ENCODE measurements around the gene LMX1B.

The LMX1B gene

DNA sequence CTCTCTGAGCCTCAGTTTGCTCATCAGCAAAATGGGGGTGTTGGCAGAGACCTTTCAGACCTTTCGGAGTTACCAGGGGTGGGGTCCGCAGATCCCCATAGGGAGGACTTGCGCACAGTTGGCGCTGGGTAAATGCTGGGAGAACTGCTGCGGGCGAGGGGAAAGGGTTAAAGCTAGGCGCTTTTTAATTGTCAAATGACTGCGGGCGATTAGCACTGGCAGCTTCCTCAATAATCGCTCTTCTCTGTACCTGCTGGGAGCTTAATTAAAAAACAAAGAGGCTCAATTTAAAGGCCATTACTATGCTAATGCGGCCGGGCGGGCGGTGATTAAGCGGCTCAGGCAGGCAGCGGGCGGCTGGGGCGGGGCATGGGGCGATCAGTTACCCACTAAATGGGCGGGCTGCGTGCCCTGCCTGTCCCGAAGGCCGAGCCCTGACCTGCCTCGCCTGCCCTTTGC is 63.0 kb downstream of the LMX1B start:
- Histone ChIP-seq H3K9ac (ENCODE audit: low read depth in 1 of 2, low read length in 2 of 2) (no peak overlapping the region), H3K27ac (ENCODE audit: low read depth, low read length) (no peak overlapping the region), H3K27me3 (ENCODE audit: control insufficient read depth in 1 of 2, insufficient read depth in 2 of 2, low read length in 2 of 2) (peaks cover 67 to 69% of the 10 kb centered on the region in 2 donors), H3K9me3 (ENCODE audit: control insufficient read depth in 1 of 2, low read length in 2 of 2) (no peaks in the 10 kb centered on the region), H3K4me3 (ENCODE audit: low read depth in 1 of 2, low read length in 2 of 2) (no peak overlapping the region), H3K4me1 (ENCODE audit: control insufficient read depth in 1 of 2, insufficient read depth in 2 of 2, low read length in 2 of 2) (no peaks in the 10 kb centered on the region), H3K36me3 (ENCODE audit: control insufficient read depth in 1 of 2, insufficient read depth in 2 of 2, low read length in 2 of 2) (no peaks in the 10 kb centered on the region)

DNA sequence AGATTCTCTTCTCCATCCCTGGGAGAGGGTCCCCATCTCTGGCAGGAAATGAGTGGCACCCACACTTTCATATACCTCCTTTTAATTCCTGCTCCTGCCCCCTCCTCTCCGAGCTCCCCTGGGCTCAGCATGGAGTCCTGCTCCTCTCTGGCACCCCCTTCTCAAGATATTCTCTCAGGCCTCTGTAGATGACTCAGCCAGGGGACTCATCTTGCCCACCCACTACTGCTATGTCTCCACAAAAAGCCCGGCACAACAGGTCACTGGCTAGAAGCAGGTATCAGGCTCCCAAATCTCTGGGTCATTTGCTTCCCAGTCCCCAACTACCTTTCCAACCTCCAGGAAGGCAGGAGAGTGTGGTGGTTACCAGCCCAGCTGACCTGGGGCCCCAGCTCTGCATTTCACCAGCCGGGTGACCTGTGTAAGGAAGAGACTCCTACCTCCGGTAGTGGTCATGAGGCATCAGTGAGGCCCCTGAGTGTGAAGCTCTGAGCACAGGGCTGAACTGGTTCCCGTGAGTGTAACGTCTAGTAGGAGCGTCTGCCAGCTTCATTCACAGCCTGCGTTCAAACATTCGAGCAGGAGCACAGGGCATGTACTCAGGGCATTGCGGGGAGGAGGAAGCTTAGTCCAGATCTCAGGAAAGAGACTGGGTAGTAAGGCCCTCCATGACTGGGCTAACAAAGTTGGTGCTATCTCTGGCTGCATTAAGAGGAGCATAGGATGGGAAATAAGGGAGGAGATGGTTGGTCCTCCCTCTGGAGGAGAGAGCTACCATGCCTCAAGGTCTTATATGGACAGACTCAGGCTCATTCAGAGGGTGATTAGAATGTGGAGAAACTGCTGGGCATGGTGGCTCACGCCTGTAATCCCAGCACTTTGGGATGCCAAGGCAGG is 63.7 kb downstream of the LMX1B start:
- Histone ChIP-seq H3K9ac (ENCODE audit: low read depth in 1 of 2, low read length in 2 of 2) (no peak overlapping the region), H3K4me3 (ENCODE audit: low read depth in 1 of 2, low read length in 2 of 2) (no peak overlapping the region), H3K9me3 (ENCODE audit: control insufficient read depth in 1 of 2, low read length in 2 of 2) (no peaks in the 10 kb centered on the region), H3K36me3 (ENCODE audit: control insufficient read depth in 1 of 2, insufficient read depth in 2 of 2, low read length in 2 of 2) (no peaks in the 10 kb centered on the region), H3K27ac (ENCODE audit: low read depth, low read length) (no peak overlapping the region), H3K27me3 (ENCODE audit: control insufficient read depth in 1 of 2, insufficient read depth in 2 of 2, low read length in 2 of 2) (peaks cover 65 to 72% of the 10 kb centered on the region in 2 donors), H3K4me1 (ENCODE audit: control insufficient read depth in 1 of 2, insufficient read depth in 2 of 2, low read length in 2 of 2) (no peaks in the 10 kb centered on the region)

DNA sequence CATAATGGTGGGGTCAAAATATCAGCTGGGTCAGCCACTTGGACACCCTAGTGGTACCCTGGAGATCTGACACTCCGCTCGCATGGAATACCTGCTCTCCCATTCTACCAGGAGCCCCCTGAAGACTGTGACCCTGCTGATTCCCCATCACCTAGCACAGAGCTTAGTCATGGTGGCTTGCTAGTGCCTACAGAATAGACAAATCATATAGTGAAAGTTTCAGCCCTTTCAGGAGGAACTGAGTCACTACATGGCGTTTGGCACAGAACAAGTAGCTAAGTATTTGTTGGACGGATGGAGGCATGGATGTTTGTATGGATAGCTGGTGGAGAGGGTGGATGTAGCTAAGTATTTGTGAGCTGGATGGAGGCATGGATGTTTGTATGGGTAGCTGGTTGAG is 65.3 kb downstream of the LMX1B start:
- H3K27ac ChIP-seq (ENCODE audit: low read depth, low read length) = no peak overlapping the region
- no peaks in the 10 kb centered on the region for H3K9me3 ChIP-seq (ENCODE audit: control insufficient read depth in 1 of 2, low read length in 2 of 2)
- no peak overlapping the region for H3K4me3 ChIP-seq (ENCODE audit: low read depth in 1 of 2, low read length in 2 of 2)
- no peaks in the 10 kb centered on the region for H3K36me3 ChIP-seq (ENCODE audit: control insufficient read depth in 1 of 2, insufficient read depth in 2 of 2, low read length in 2 of 2)
- peaks cover 58 to 69% of the 10 kb centered on the region in 2 donors for H3K27me3 ChIP-seq (ENCODE audit: control insufficient read depth in 1 of 2, insufficient read depth in 2 of 2, low read length in 2 of 2)
- H3K4me1 ChIP-seq (ENCODE audit: control insufficient read depth in 1 of 2, insufficient read depth in 2 of 2, low read length in 2 of 2) = no peaks in the 10 kb centered on the region
- no peak overlapping the region for H3K9ac ChIP-seq (ENCODE audit: low read depth in 1 of 2, low read length in 2 of 2)

DNA sequence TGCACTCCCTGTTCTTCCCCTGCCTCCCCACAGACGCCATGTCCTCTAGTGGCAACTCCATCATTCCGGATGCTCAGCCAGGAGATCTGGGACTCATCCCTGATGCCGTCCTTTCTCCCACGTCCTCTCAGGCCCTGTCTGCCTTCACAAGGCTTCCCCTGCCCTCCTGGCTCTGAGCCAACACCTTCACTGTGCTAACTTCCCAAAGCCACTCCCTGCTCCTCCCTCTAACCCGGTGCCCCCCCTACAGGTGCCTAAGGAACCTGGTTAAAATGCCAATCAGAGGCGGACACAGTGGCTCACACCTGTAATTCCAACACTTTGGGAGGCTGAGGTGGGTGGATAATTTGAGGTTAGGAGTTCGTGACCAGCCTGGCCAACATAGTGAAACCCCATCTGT is 67.6 kb downstream of the LMX1B start:
- Histone ChIP-seq H3K36me3 (ENCODE audit: control insufficient read depth in 1 of 2, insufficient read depth in 2 of 2, low read length in 2 of 2) (no peaks in the 10 kb centered on the region), H3K4me1 (ENCODE audit: control insufficient read depth in 1 of 2, insufficient read depth in 2 of 2, low read length in 2 of 2) (no peaks in the 10 kb centered on the region), H3K27ac (ENCODE audit: low read depth, low read length) (no peak overlapping the region), H3K27me3 (ENCODE audit: control insufficient read depth in 1 of 2, insufficient read depth in 2 of 2, low read length in 2 of 2) (peaks cover 59 to 70% of the 10 kb centered on the region in 2 donors), H3K9me3 (ENCODE audit: control insufficient read depth in 1 of 2, low read length in 2 of 2) (no peaks in the 10 kb centered on the region), H3K4me3 (ENCODE audit: low read depth in 1 of 2, low read length in 2 of 2) (no peak overlapping the region), H3K9ac (ENCODE audit: low read depth in 1 of 2, low read length in 2 of 2) (no peak overlapping the region)

DNA sequence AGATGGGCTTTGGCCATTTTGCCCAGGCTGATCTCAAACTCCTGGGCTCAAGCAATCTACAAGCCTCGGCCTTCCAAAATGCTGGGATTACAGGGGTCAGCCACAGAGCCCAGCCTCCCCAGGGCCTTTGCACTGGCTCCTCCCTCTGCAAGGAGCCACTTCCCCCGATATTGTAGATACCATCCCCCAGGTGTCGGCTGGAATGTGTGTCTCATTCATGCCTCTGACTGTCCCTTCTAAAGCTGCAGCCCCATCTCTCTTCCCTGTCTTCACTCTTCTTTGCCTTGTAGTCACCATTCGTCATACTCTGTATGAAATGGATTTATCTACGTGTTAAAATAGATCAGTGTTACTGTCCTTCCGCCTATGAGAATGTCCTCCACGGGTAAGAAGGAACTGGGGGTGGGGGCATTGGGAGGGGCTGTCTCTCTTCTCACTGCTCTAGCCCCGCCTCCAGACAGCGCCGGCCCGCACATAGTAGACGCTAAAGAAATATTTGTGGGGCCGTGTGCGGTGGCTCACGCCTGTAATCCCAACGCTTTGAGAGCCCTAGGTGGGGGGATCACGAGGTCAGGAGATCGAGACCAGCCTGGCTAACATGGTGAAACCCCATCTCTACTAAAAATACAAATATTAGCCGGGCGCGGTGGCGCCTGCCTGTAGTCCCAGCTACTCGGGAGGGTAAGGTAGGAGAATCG is 68.5 kb downstream of the LMX1B start:
- Histone ChIP-seq H3K4me3 (ENCODE audit: low read depth in 1 of 2, low read length in 2 of 2) (no peak overlapping the region), H3K9ac (ENCODE audit: low read depth in 1 of 2, low read length in 2 of 2) (no peak overlapping the region), H3K9me3 (ENCODE audit: control insufficient read depth in 1 of 2, low read length in 2 of 2) (no peaks in the 10 kb centered on the region), H3K27ac (ENCODE audit: low read depth, low read length) (no peak overlapping the region), H3K4me1 (ENCODE audit: control insufficient read depth in 1 of 2, insufficient read depth in 2 of 2, low read length in 2 of 2) (no peaks in the 10 kb centered on the region), H3K27me3 (ENCODE audit: control insufficient read depth in 1 of 2, insufficient read depth in 2 of 2, low read length in 2 of 2) (peaks cover 50 to 61% of the 10 kb centered on the region in 2 donors), H3K36me3 (ENCODE audit: control insufficient read depth in 1 of 2, insufficient read depth in 2 of 2, low read length in 2 of 2) (no peaks in the 10 kb centered on the region)

DNA sequence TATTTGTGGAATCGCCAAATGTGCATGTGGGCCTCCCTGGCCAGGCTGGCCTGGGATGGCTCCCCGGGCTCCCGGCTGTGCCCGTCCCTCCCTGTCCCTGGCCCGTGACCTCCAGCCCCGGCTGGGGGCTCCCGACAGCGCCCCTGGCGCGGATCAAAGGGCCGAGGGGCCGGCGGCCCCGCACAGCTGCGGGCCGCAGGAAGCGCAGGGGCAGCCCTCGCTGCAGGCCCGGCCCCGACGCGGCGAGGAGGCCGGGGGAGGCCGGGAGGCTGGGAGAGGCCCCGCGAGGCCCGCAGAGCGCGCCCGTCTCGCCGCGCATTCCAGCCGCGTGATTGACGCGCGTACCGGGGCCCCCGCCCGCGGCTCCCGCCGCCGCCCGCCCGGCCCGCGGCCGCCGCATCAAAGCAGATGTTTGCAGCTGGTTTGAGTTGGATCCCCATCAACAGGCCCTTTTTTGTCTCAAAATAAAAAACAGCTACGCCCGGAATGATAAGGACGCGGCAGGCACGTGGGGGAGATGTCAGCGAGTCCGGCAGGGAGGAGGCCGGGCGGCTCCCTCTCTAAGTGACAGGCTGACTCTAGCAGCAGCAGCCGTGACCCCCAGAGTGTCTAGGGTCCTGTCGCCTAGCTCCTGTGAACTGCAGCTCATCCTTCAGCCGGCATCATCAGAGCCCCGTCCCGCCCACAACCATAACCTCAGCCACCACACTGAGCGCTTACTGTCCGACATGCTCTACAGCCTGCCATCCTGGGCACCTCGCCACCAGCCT is 69.4 kb downstream of the LMX1B start:
- H3K4me1 ChIP-seq (ENCODE audit: control insufficient read depth in 1 of 2, insufficient read depth in 2 of 2, low read length in 2 of 2) = no peaks in the 10 kb centered on the region
- no peak overlapping the region for H3K27ac ChIP-seq (ENCODE audit: low read depth, low read length)
- no peak overlapping the region for H3K4me3 ChIP-seq (ENCODE audit: low read depth in 1 of 2, low read length in 2 of 2)
- H3K9ac ChIP-seq (ENCODE audit: low read depth in 1 of 2, low read length in 2 of 2) = no peak overlapping the region
- H3K9me3 ChIP-seq (ENCODE audit: control insufficient read depth in 1 of 2, low read length in 2 of 2) = no peaks in the 10 kb centered on the region
- no peaks in the 10 kb centered on the region for H3K36me3 ChIP-seq (ENCODE audit: control insufficient read depth in 1 of 2, insufficient read depth in 2 of 2, low read length in 2 of 2)
- peaks cover 44 to 56% of the 10 kb centered on the region in 2 donors for H3K27me3 ChIP-seq (ENCODE audit: control insufficient read depth in 1 of 2, insufficient read depth in 2 of 2, low read length in 2 of 2)

DNA sequence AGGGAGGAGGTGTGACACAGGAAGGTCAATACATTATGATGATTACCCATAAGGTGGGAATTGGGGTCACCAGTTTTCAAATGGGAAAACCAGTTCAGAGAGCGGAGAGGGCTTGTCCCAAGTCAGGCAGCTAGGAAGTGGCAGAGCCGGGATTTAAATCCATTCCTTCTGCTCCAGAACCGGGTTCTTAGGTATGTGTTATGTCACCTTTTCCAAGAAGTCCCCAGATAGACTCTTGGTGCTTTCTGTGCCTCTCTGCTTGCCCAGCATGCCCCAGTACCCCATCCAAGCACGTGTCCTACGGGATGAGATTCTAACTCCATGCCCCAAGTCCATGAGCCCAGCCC is 69.9 kb downstream of the LMX1B start:
- H3K27me3 ChIP-seq (ENCODE audit: control insufficient read depth in 1 of 2, insufficient read depth in 2 of 2, low read length in 2 of 2) = peaks cover 48 to 57% of the 10 kb centered on the region in 2 donors
- no peak overlapping the region for H3K27ac ChIP-seq (ENCODE audit: low read depth, low read length)

DNA sequence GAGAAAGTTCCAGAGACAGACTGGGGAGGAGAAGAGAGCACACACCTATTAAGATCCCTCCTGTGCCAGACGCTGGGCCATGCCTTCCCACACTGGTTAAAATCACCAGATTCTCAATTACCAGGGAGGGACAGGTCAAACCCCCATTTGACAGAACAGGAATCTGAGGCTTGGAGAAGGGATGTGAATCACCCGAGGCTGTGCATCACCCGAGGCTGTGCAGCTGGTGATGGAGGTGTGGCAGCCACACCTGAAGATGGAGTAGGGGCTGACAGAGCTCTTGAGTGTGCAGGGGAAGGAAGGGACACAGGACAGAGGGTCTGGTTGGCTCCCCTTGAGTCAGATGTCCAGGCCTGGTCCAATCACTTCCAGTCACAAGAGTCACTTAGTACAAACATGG is 70.6 kb downstream of the LMX1B start:
- no peaks in the 10 kb centered on the region for H3K4me1 ChIP-seq (ENCODE audit: control insufficient read depth in 1 of 2, insufficient read depth in 2 of 2, low read length in 2 of 2)
- H3K27me3 ChIP-seq (ENCODE audit: control insufficient read depth in 1 of 2, insufficient read depth in 2 of 2, low read length in 2 of 2) = peaks cover 49 to 58% of the 10 kb centered on the region in 2 donors
- no peaks in the 10 kb centered on the region for H3K36me3 ChIP-seq (ENCODE audit: control insufficient read depth in 1 of 2, insufficient read depth in 2 of 2, low read length in 2 of 2)
- H3K9me3 ChIP-seq (ENCODE audit: control insufficient read depth in 1 of 2, low read length in 2 of 2) = no peaks in the 10 kb centered on the region
- no peak overlapping the region for H3K9ac ChIP-seq (ENCODE audit: low read depth in 1 of 2, low read length in 2 of 2)
- H3K27ac ChIP-seq (ENCODE audit: low read depth, low read length) = no peak overlapping the region
- no peak overlapping the region for H3K4me3 ChIP-seq (ENCODE audit: low read depth in 1 of 2, low read length in 2 of 2)

More for the DNA sequence above, 69.9 kb downstream of the LMX1B start:
- H3K4me3 ChIP-seq (ENCODE audit: low read depth in 1 of 2, low read length in 2 of 2) = no peak overlapping the region
- H3K9ac ChIP-seq (ENCODE audit: low read depth in 1 of 2, low read length in 2 of 2) = no peak overlapping the region
- no peaks in the 10 kb centered on the region for H3K36me3 ChIP-seq (ENCODE audit: control insufficient read depth in 1 of 2, insufficient read depth in 2 of 2, low read length in 2 of 2)
- no peaks in the 10 kb centered on the region for H3K4me1 ChIP-seq (ENCODE audit: control insufficient read depth in 1 of 2, insufficient read depth in 2 of 2, low read length in 2 of 2)
- no peaks in the 10 kb centered on the region for H3K9me3 ChIP-seq (ENCODE audit: control insufficient read depth in 1 of 2, low read length in 2 of 2)

DNA sequence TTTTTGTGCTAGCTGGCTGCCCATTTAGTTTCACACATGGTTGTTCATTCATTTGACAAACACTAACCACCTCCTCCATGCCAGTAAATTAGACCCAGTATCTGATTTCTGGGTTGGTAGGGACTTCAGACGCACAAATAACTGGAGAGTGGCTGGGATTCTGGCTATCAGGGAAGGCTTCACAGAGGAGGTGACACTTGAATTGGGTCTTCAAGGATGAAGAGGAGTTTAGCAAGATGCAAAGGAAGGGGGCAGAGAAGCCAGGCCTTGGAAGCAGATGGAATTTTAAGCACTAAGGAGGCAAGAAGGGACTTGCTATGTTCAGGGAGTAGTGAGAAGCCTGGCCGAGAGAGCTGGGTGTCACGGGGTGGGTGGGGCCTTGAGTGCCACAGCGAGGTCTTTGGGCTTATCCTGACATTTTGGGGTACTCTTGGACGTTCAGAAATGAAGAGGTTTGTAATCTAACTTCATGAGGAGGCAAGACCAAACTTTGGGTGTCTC is 71.3 kb downstream of the LMX1B start:
- Histone ChIP-seq H3K27me3 (ENCODE audit: control insufficient read depth in 1 of 2, insufficient read depth in 2 of 2, low read length in 2 of 2) (peaks cover 48 to 53% of the 10 kb centered on the region in 2 donors), H3K27ac (ENCODE audit: low read depth, low read length) (no peak overlapping the region), H3K4me1 (ENCODE audit: control insufficient read depth in 1 of 2, insufficient read depth in 2 of 2, low read length in 2 of 2) (no peaks in the 10 kb centered on the region), H3K36me3 (ENCODE audit: control insufficient read depth in 1 of 2, insufficient read depth in 2 of 2, low read length in 2 of 2) (no peaks in the 10 kb centered on the region), H3K9me3 (ENCODE audit: control insufficient read depth in 1 of 2, low read length in 2 of 2) (no peaks in the 10 kb centered on the region), H3K9ac (ENCODE audit: low read depth in 1 of 2, low read length in 2 of 2) (no peak overlapping the region), H3K4me3 (ENCODE audit: low read depth in 1 of 2, low read length in 2 of 2) (no peak overlapping the region)
